Ovary (tissue), 9 donors: ENCODE data around the gene HCFC1R1. TPM values are rescaled to one million over a fixed set of nuclear protein-coding genes. Genes with fewer than 3 reads are reported as not detected.

Experiments used
- DNase-seq, 5 donors: peaks; one replicate each; pipeline ENCODE4 v3.0.0-alpha.2; 2019 to 2020
- H3K27ac ChIP-seq, 2 donors: fragments of 200-600 bp; one replicate each; pipeline versions ENCODE4 v1.5.1 to v1.8.0; 2019 to 2022
- H3K27me3 ChIP-seq: fragments of 200-600 bp; one replicate; pipeline ENCODE4 v1.8.0; 2022
- H3K36me3 ChIP-seq: fragments of 200-600 bp; sonication (generic); one replicate; pipeline ENCODE4 v1.5.1; 2019
- H3K4me1 ChIP-seq: one replicate; pipeline ENCODE4 v1.8.1; 2013; ENCODE audit warnings: mild to moderate bottlenecking, moderate library complexity; ENCODE audit not compliant: insufficient read depth
- H3K4me3 ChIP-seq: fragments of 200-600 bp; sonication (generic); one replicate; pipeline ENCODE4 v1.5.1; 2017
- H3K9me3 ChIP-seq, 2 donors: fragments of 200-600 bp in 1 of 2; sonication (generic) in 1 of 2; one replicate each; pipeline versions ENCODE4 v1.5.1 to v1.8.1; 2013 to 2019; ENCODE audit warnings: mild to moderate bottlenecking in 1 of 2, moderate library complexity in 1 of 2
- CTCF ChIP-seq, 3 donors: fragments of 450-650 bp in 2 of 3; fragments of 200-600 bp in 1 of 3; IDR thresholded peaks; one replicate each; pipeline versions ENCODE4 v1.5.1 to v1.8.0; 2016 to 2022; ENCODE audit warnings: antibody characterized with exemption in 3 of 3, mild to moderate bottlenecking in 1 of 3
- EP300 ChIP-seq: sonication (generic); formaldehyde crosslinking; IDR thresholded peaks from one replicate; pipeline ENCODE4 v1.6.1; 2017; ENCODE audit warnings: antibody characterized with exemption
- POLR2A ChIP-seq: fragments of 450-650 bp; IDR thresholded peaks from one replicate; pipeline ENCODE4 v1.6.1; 2017; ENCODE audit warnings: antibody characterized with exemption, mild to moderate bottlenecking, moderate library complexity
- whole genome bisulfite sequencing, 3 donors: extraction: QIAGEN DNeasy Blood & Tissue Kit in 1 of 3; methylation state at CpG; one replicate each; pipeline versions ENCODE4 v1.1.5 to v1.1.7; 2013 to 2017; 5-methylcytosine and 5-hydroxymethylcytosine counted together
- intact Hi-C, 4 donors: fragments of 100-400 bp; cut with DNase I; formaldehyde crosslinking; loops; one replicate each; pipeline versions ENCODE4 v1.11.0 to v1.15.1; 2022 to 2023
- polyA plus RNA-seq, 2 donors: library from polyadenylated mRNA; stranded (reverse); fragments of 200-250 nt in 1 of 2; fragments of 350-450 nt in 1 of 2; fragmentation: Illumina TruSeq in 1 of 2; extraction: RNeasy Lipid Tissue Mini Kit (QIAGEN cat#74804) in 1 of 2; gene quantifications; one replicate each; pipeline ENCODE4 v1.2.3, GENCODE V29; 2013 to 2014
- total RNA-seq, 7 donors: library from RNA; depleted of rRNA in 2 of 7; stranded (reverse); fragments of >200 nt in 2 of 7; fragmentation: NEBNext Ultra II Directional in 3 of 7; extraction: Animal tissue kit (Norgen Biotek cat#: 25700) in 3 of 7; gene quantifications; one replicate each; pipeline versions ENCODE4 v1.1.0 to v1.2.4, GENCODE V29; 2016 to 2023
- donor health status: DM: no; HTN: no; CAD: no; lungs with moderate emphysema.
- donor health status: DM: no; HTN: no; CAD: no.
- donor health status: Bipolar disorder and iron deficiency.
- donor health status: DM: yes; HTN: yes; CAD: no.
- donor health status: DM: no; HTN: no; CAD: no.
- donor health status: DM: yes; HTN: yes; CAD: no.

The HCFC1R1 gene
- total and polyA plus RNA-seq, 9 donors: 15.9 to 82.0 (median 55.1) TPM

DNA sequence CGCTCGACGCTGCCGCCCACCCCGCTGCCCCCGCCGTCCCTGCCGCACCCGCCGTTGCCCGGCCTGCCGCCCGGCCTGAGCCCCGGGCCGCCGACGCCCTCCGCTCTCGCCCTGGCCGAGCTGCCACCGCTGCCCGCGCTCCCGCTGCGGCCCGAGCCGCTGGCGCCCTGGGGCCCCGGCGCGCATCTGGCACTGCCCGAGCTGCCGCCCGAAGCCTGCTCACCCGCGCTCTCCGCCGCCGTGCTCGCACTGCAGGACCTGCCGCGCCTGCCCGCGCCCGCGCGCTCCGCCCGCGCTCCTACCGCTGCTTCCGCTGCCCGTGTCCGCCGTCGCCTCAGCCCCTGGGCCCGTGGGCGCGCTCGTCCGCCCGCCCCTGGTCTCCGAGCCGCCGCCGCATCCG, 19.4 kb downstream of the HCFC1R1 start:
- no peaks in the 10 kb centered on the region for H3K9me3 ChIP-seq

DNA sequence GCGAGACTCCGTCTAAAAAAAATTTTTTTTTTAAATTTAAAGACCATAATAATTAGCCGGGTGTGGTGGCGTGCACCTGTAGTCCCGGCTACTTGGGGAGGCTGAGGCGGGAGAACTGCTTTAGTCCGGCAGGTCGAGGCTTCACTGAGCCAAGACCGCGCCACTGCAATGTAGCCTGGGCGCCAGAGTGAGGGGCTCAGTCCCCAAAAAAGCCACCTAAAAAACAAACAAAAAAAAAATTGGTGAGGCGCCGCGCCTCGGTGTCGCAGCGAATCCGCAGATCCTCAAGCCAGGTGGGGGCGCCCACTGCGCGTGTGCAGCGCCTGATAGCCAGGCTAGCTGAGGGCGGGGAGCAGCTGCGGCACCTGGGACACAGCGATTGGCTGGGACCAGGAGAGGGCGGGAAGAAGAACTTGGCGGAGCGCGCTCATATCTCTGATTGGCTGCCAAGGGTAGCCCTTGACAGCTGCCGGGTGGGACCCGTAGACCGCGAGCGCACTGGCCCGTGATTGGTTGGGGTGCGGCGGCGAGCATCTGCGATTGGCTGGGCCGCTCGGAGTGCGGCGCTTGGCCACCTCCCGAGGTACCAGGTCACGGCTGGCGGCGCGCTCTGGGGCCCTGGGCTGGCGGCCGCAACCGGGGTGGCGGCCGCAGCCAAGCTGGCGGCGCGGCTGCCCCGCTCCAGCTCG, 20.0 kb downstream of the HCFC1R1 start:
- no peaks in the 10 kb centered on the region for H3K9me3 ChIP-seq
- H3K36me3 ChIP-seq: no peaks in the 10 kb centered on the region
- TF ChIP-seq CTCF (IDR thresholded peaks at IDR 0.05) (peak in 1 of 3 donors; percentile 52), POLR2A (no peak), EP300 (no peak)
- intact Hi-C loops: no loop called here
- H3K27ac ChIP-seq: no peak overlapping the region
- peaks cover 8% of the 10 kb centered on the region for H3K27me3 ChIP-seq
- H3K4me3 ChIP-seq: no peak overlapping the region
- DNase-seq: peak; percentile 85 to 92 (median 86)
- 5 to 11% (median 9%) methylated on average over 31 to 58 of the region's 58 CpGs for WGBS, 3 donors
- no peaks in the 10 kb centered on the region for H3K4me1 ChIP-seq

More for the DNA sequence above, 19.4 kb downstream of the HCFC1R1 start:
- WGBS, 3 donors: 0 to 1% methylated on average over 35 to 64 of the region's 67 CpGs; no CpG with 5 or more reads in 1 of the 3 donors
- intact Hi-C loops: no loop called here
- H3K27ac ChIP-seq: no peak overlapping the region
- no peak for TF ChIP-seq CTCF (IDR thresholded peaks at IDR 0.05)
- TF ChIP-seq EP300: no peak
- no peak for TF ChIP-seq POLR2A
- H3K36me3 ChIP-seq: no peaks in the 10 kb centered on the region
- no peak overlapping the region for H3K4me3 ChIP-seq
- no peaks in the 10 kb centered on the region for H3K4me1 ChIP-seq
- no peak for DNase-seq
- H3K27me3 ChIP-seq: peaks cover 8% of the 10 kb centered on the region

GRCh38 chr16:3001316-3001715, 22.4 kb downstream of the HCFC1R1 start:
- TF ChIP-seq POLR2A (no peak), EP300 (no peak), CTCF (IDR thresholded peaks at IDR 0.05) (no peak)
- H3K27me3 ChIP-seq: peaks cover 5% of the 10 kb centered on the region
- no peak for DNase-seq
- no peaks in the 10 kb centered on the region for H3K4me1 ChIP-seq
- no peak overlapping the region for H3K27ac ChIP-seq
- H3K36me3 ChIP-seq: no peaks in the 10 kb centered on the region
- 53 to 60% (median 58%) methylated on average over 11 to 12 of the region's 12 CpGs for WGBS, 3 donors
- no peaks in the 10 kb centered on the region for H3K9me3 ChIP-seq
- intact Hi-C loops: no loop called here
- H3K4me3 ChIP-seq: no peak overlapping the region

DNA sequence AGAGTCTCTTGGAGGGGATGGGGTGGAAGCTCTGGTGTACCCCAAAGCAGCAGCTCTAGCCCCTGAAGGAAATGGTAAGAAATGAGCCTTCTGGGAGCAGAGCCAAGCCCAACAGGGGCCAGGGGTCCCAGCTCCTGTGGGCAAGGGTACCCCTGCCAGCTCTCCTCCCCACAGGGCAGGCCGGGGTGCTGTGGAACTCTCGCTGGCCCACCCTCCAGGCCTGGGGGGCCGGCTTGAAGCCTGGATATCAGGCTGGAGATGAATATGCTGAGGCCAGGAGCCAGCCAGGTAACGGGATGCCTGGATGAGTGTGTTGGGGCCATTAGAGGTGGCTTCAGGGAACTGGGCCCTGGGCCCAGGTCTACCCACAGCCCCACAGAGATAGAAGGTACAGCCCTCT, 23.2 kb downstream of the HCFC1R1 start:
- H3K27me3 ChIP-seq: peaks cover under 1% of the 10 kb centered on the region
- TF ChIP-seq POLR2A (no peak), CTCF (IDR thresholded peaks at IDR 0.05) (no peak), EP300 (no peak)
- 65 to 79% (median 68%) methylated on average over 4 of the region's 4 CpGs for WGBS, 3 donors
- no peak for DNase-seq
- no peaks in the 10 kb centered on the region for H3K36me3 ChIP-seq
- intact Hi-C loops: no loop called here
- no peak overlapping the region for H3K4me3 ChIP-seq
- no peaks in the 10 kb centered on the region for H3K4me1 ChIP-seq
- H3K27ac ChIP-seq: no peak overlapping the region
- H3K9me3 ChIP-seq: no peaks in the 10 kb centered on the region
